Fibroblast of skin of right biceps (primary cell): ENCODE measurements around the gene C14orf132.
A peak's percentile ranks its signal among the peaks of the same experiment; 100 is the strongest.

Experiments
- DNase-seq: peaks from one replicate; pipeline ENCODE4 v3.0.0-alpha.2; 2013

C14orf132 gene

DNA sequence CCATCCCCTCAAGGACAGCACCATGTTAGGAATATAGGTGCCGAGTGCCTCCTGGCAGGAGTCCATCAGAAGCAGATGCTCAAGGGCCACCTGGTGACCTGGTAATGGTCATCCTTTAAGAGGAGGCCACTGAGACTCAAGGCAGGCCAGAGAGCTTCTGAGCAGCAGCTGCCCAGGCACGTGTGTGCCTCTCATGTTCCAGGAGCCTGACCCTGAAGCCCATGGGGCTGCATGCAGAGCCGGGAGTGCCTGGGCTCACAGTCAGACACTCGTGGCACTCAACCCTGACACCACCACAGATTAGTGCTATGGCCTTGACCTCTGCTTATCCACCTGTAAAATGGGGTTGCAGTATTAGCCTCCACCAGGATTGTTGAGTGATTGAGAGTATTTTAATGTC, 45.6 kb downstream of the C14orf132 start:
- no peak for DNase-seq

DNA sequence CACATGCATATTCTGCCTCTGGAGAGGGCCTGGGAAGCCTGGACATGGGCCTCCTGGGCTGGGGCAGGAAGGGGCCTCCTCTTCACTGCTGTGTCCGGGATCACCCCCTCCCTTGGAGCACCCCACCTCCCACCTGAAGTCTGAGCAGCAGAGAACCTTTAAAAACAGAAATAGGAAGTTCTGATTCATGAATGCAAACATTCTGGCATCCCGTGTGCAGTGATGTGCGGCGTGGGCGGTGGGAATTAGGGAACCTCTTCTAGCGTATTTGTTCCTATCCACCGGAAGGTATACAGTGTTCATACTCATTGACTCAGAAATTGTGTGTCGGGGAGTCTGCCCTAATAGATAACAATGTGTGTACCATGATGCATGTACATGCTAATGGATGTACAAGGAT, 46.2 kb downstream of the C14orf132 start:
- no peak for DNase-seq

DNA sequence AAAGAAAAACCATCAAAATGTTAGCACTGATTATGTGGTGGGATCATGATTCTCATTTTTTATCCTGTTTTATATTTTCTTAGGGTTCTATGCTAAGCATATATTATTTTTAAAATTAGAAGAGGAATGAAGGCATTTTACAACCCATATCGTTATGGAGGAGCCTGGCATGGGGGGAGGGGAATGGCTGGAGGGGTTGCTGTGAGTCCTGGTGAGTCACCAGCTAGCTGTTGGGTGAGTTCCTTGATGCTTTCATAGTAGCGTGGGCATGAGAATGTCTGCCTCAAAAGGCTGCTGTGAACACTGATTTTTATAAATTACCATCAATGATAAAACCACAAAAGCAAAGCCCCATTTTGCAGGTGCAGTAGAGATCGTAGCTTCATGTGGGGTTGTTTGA, 46.9 kb downstream of the C14orf132 start:
- peak; percentile 73 for DNase-seq

DNA sequence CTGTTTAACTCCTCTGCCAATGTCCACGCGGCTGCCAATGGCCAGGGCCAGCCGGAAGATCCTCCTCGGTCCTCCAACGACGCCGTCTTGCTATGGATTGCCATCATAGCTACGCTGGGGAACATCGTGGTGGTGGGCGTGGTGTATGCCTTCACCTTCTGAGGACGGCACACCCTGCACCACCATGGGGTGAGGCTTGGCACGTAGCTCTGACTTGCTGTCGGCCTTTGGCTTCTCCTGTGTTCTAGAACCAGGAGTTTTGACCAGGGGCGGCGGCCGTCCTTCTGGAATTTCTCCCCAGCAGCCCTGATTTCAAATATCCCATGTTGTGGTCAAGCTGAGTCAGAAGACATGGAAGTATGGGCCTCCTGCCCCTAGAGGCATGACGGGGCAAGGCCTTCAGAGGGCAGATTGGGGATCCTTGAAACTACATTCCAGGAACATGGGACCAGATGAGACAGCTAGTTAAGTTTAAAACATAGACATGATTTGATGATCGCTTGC, 47.5 kb downstream of the C14orf132 start:
- peak; percentile 47 for DNase-seq

DNA sequence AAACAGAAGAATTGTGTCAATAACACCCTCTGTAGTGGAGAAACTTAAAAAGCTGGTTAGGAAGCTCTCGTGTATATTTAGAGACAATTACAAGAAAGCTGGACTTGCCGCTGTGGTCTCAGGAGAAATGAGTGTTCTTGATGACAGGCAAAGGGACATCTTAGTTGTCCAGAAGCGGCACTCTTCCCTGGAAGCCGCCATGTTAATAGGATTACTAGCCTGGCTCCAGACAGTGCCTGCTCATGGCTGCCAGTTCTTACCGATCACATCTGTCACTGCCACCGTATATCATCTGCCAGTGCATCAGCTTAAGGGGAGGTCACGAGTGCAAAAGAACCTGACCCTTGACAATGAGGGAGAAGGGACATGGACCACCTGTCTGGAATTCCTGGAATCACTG, 48.9 kb downstream of the C14orf132 start:
- DNase-seq, result no peak

DNA sequence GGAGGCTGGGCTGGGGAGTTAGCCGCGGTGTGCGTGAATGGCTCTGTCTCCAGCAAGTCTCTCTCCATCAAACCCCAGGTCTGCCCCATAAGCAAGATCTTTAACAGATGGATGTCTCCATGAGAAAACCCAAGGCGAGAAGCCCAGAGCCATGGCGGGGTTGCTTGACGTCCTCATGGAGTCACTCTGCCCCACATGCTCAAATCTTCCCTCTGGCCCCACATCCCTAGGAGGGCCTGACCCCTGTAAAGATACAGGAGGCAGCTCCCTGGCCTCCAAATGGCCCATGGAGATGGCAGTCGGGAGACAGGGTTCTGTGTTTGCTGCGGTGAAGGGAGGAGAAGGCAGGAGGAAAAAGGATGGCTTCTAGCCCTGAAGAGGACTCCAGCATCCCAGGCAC, 49.3 kb downstream of the C14orf132 start:
- DNase-seq, result no peak

DNA sequence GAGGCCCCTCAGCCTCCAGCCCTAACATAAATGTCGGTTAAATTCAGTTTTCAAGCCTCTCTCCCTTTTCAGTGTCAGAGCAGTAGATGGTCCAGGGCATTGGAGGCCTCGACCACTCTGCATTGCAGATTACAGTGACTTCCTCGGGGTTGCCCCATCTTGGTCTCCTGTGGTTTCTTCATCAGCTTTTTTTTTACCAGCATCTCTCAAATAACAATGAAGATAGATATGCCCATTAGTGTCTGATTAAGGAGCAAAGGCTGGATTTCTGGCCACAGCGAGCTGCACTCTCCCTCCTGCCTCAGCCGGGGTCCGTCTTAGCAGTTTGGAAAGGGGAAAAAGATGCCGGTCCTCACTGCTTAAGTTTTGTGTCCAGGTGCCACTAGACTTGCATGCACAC, 49.7 kb downstream of the C14orf132 start:
- DNase-seq, result no peak

DNA sequence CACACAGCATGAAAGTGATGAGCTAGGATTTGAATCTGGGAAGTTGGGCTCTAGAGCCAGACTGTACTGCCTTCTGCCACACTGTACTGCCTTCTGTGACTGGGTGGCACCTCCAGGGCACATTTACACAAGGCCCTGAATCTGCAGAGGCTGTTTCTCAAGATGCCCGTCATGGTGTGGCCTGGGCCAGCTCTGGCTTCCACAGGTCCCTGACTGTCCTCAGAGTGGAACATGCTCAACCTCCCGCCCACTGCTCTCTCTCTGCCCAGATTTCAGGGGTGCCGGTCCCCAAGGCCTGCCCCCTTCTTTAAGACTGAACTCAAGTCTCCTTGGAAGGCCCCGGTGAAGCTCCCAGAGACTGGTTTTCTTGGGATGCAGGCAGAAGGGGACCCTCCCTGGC, 50.2 kb downstream of the C14orf132 start:
- DNase-seq, result no peak

DNA sequence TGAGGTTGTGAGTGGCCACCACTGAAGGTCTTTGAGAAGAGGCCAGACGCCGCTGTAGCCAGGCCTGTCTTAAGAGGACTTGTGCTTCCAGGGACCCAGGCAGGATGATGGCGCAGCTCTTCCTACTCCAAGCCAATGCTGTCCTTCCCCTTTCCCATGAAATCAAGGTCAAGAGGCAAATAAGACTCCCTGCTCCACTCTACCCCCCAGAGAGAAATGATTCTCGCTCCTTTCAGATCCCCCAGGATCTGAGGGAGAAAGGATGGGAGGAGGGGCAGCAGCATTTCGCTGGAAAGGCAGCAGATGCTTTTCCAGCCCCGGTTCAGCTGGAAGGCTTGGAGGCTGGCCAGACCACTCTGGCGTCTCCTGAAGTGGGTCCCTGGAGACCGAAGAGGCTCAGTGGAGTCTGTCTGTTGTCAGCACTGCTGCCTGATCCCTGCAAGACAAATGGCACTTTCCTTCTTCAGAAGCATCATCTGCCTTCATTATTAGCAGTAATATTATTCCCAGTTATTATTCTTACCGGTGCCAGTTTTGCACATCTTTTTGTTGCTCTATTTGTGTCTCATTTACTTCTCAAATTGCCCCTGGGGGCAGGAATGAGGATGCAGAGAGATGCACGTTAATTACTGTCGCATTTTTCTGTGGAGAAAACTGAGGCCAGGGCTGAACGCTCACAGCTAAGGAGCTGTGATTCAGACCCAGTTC, 51.4 kb downstream of the C14orf132 start:
- DNase-seq, result peak; percentile 96

DNA sequence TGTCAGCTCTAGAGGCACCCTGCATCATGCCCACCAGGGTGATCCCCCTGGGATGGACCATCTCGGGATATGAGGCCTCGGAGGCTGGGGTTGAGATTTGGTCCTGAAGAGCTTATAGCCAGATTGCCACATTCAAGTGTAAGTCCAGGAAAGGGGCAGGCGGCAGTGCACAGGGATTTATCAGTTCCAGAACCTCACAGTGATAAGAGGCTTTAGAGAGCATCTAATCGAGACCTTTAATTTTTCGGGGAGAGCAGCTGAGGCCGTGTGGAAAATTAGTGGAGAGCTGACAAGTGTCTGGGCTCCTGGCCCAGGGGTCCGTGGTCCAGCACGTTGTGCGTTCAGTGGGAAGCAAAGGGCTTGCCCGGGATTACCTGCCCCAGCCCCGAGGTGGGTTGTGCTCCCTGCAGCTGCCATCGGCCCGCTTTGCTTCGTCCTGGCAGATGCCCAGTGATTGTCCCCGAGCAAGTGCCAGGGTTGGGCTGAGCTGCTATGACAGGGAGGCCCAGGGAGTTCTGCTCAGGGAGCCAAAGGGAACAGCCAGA, 52.1 kb downstream of the C14orf132 start:
- DNase-seq, result no peak

DNA sequence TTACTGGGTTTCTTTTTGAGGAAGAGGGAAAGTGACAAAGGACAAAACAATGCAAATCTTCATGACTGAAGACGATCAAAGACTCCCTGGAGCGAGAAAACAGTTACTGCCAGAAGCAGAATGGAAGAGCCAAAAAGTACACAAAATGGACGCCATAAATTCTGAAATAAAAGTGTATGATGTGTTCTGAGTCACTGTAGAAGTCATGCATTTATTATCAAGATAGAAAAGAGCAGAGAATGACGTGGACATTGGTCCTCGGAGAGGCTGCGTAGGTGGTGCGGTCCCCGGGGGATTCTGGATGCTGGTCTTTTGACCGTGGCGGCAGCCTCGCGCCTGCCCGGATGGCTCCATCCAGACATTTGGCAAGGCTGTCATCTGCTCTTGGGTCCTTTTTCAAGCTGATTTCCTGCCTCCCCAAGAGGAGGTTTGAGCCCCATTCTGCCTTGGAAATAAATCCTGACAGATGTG, 52.8 kb downstream of the C14orf132 start:
- peak; percentile 67 for DNase-seq

DNA sequence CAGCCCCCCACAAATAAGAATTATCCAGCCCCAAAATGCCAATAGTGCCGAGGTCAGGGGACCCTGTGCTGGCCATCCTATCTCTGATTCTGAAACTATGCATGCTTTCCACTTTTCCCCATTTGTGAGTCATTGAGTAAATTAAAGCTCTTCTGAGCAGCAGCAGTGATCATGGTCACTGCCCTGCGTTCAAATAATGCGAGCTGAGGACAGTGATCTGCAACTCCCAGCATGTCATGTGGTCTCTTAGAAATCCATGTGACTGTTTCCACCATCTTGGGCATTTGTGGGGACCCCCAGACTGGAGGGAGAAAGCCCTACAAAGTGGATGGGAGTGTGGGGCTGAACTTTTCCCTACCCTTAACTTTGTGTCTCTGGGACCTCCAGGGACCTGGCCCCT, 53.8 kb downstream of the C14orf132 start:
- DNase-seq, result no peak

DNA sequence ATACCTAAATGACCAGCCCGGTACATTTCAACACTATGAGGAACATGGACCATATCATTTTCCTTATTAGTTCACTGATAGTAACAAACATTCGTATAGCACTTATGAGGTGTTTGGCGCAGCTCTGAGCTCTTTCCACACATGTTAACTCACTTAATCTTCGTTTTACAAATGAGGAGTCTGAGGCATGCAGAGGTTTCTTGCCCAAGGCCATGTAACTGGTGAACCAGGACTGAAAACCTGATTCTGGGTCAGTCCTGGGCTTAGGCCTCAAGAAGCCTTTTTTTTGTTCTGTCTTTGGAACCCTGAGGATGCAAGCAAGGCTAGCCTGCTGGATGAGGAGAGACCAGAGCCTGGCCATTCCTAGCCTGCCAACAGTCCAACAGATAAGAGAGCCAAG, 55.0 kb downstream of the C14orf132 start:
- DNase-seq, result no peak

DNA sequence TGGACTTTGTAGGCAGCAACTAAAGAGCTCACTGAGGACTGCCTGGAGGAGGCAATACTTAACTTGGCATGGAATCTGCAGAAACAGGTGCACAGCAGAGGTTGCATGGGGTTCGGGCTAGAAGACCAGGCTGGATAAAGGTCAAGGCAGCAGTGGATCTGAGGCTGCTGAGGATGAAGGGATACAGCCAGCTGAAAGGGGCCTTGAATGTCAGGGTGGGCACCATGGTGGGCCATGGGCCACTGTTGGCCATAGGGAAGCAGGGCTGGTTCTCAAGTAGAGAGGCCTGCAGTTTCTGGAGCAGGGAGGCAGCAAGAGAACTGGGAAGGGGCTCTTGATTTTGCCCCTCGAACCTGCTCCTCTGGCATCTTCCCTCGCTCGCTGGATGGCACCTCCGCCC, 55.5 kb downstream of the C14orf132 start:
- no peak for DNase-seq

DNA sequence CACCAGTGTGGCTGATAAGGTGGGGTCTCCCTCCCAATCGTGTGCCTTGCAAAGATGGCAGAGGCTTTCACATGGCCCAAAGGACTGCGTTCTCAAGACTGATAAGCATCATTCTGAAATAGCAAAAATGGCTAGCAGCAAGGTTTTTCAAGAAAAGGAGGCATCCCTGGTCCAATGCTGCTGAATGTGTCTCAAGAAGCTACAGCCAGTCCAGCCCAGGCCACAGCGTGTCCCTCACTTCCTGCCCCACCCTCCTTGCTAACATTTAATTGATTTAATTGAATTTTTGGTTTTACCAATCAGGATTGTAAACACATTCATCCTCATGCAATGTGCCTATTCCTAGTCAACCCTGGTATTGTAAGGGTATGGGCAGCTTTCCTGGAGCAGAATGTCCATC, 55.9 kb downstream of the C14orf132 start:
- no peak for DNase-seq

DNA sequence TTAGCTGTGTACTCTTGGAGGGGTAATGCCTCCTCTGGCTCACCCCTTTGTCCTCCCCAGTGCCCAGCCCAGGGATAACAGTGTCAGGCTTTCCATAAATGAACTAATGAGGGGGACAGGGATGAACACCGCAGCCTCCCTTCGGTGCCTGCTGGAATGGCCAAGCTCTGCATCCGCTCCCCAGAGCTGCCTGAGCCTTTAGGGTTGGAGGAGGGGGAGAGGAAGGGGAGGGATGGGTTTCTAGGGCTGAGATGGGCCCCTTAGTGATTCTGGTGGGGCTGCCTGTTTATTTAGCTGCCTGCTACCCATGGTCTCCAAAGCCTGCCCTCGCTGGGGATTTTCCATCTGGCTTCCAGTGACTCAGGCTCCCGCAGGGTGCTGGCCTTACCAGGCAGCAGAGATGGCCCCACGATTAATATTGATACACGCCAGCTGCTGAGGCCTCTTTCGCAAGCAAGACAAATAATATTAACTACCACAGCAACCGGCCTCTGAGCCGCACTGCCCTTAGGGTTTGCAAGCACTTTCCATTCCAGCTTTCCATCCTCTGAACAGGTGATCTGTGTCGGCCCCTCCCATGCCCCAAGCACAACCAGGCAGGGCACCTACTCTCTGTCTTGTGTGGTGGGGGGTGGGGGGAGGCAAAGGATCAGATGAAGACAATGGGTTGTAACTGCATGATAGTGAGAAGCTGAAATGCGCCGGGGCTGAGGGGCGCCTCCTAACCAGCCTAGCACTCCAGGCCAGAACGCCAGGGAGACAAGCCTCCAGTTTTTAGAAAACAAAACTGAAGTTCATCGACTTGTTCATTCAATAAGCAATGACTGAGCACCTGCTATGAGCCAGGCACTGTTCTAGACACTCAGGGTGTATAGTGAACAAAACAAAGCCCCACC, 56.7 kb downstream of the C14orf132 start:
- DNase-seq, result peak; percentile 47

DNA sequence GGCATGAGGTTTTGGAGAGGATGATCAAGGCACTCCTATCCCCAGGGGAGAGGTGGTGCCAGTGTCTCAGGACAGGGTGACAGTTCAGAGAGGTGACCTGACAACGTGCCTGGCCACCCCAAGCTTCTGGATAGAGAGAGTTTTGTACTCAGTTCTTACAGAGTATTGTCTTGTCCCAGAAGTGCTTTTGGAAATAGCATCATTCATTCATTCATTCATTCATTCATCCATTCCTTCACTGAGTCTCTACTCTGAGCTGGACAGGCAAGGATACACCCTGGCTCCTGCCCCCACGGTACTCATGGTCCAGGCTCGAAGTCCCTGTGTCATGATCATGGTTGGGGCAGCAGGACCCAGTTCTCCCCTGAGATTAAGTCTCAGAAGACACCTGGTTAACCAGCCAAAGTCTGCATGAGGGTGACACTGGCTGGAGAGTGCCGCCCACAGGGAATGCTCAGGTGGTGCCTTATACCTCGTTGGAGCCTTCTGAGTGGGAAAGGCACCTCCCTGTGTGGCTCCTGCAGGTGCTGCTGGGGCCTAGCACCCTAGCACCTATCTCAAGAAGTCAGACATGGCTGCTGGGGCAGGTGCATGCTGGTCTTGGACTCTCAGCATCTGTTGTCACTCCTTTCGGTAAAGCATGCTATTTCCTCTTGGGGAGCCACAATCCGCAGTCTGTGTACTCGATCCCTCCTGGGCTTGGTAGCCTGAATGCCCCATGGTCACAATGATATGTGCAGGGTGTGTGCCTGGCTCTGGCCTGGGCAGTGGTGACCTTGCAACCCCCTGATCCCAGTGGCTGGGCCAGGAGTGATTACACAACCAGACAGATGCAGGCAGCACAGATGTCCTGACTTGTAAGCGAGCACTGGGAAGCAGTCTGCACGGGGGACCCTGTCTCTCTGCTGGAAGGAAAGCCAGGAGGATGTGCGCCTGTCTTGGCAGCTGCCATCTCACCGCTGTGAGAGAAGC, 57.8 kb downstream of the C14orf132 start:
- no peak for DNase-seq

DNA sequence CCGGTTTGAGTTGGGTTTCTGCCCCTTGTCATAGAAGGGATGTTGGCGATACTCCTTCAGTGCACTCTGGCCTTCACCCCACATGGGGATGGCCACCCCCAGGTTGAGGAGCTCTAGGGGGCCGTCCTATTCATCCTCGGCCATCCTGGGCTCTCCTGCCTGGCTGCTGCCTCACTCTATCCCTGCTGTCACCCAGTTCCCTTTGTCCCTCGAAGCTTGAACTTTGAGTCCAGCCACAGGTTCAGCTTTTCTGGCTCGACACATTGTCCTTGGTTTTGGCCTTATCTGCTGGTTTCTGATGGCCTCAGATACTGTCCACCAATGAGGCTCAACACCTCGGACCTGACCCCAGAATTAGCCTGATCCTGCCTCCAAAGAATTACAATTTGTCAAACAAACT, 58.6 kb downstream of the C14orf132 start:
- no peak for DNase-seq

DNA sequence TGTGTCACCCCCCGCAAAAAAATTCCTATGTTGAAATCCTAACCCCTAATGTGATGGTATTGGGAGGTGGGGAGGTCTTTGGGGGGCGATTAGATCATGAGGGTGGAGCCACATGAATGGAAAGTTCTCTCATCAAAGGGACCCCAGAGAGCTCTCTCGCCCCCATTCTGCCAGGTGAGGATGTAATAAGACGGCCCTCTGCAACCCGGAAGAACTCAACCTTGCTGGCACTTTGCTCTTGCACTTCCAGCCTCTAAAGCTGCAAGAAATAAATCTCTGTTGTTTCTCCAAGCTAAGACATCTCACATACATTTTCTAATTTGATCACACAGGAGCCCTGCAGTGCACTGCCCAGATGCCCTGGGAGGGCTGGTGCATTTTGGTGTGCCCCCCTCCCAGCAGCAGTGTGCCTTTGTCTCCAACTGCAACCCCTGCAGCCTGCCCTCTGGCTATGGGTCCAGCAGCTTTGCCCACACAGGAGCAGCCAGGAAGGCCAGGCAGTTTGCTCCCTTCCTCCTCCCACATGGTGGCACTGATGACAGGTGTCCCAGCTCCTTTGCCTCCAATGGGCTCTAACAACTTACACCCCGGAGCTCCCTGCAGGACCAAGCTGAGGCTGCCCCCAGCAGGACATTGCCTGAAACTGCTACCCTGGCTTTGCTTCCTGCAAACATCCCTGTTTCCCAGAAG, 59.3 kb downstream of the C14orf132 start:
- DNase-seq, result peak; percentile 59

DNA sequence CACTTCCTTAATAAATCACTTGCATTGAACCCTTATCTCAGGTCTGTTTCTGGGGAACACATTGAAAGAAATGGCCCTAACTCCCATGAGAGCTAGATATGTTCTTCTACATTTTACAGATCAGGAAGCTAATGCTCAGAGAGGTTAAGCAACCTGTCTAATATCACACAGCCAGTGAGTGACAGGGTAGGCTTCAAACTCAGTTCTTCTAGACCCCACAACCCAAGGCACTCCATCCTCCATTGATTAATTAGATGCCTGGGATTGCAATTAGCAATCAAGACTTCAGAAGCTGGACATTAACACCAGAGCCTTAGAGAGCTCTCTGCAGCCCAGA, 59.8 kb downstream of the C14orf132 start:
- no peak for DNase-seq

DNA sequence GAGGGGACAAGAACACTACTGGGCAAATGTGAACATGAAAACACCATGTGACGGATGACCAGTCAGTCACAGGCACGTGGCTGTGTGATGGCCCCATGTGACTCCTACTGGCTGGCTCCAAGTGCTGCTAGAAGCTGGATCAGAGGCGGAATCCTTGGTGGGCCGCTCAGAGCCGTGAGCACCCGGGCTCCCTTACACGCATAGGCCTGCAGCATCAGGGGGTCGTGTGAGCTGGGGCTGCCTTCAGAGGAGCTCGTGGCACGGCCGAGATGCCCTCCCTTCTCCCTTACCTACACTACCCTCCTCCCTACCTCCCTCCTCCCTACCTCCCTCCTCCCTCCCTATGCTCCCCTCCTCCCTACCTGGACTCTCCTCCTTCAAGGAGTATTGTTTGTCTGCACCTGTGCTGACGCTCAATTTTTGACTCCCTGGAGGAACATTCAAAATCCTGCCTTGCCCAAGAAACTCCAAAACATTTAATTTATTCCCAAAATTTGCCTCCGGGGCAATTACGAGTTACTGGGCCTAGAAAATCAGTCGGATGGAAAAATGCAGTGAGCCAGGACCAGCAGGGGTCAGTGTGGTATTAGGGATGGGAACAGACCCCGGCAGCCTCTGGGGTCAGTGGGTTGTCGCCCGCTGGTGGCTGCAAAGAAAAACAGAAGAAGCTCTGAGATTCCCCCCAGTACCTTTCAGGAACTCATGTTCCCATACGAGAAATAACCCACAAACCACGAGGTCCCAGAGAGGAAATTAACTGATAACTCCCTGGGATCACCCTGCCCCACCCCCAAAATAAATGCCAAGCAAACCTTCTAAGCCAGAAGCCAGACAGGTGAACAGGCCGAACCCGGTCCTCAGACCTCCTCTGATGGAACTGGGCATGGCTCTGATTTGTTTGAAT, 61.3 kb downstream of the C14orf132 start:
- peak; percentile 76 for DNase-seq
